HG03457 (cell line): Measurements from ENCODE around the gene TIGD1.
A peak's percentile ranks its signal among the peaks of the same experiment; 100 is the strongest.

ENCODE experiments used
- ATAC-seq: cut with Tn5 transposase; IDR thresholded peaks from one replicate; pipeline ENCODE4 v1.9.1; 2021; ENCODE audit warnings: moderate number of reproducible peaks; ENCODE audit not compliant: unreplicated experiment

Gene TIGD1

GRCh38 chr2:232550354-232551249 is at the start of gene TIGD1, which contains the start of gene EIF4E2:
TIGD1 (minus strand) TSS chr2:232550557; CDS start chr2:232549882, 675 bp downstream.
EIF4E2 (plus strand) TSS chr2:232550689; CDS start chr2:232550725, 36 bp downstream.
- ATAC-seq, result peak; percentile 75

GRCh38 chr2:232598293-232598692 is 47.9 kb upstream of the TIGD1 start:
- ATAC-seq, result no peak

GRCh38 chr2:232597362-232598079 is 47.2 kb upstream of the TIGD1 start:
- ATAC-seq, result no peak

GRCh38 chr2:232593982-232594381 is 43.6 kb upstream of the TIGD1 start:
- ATAC-seq, result no peak

GRCh38 chr2:232592772-232593395 is 42.5 kb upstream of the TIGD1 start:
- ATAC-seq, result no peak

- ATAC-seq, result no peak
Measured at GRCh38 chr2:232588680-232589585, 38.6 kb upstream of the TIGD1 start.

GRCh38 chr2:232588031-232588430 is 37.7 kb upstream of the TIGD1 start:
- ATAC-seq, result no peak

- no peak for ATAC-seq
Measured at GRCh38 chr2:232587512-232587911, 37.2 kb upstream of the TIGD1 start.

GRCh38 chr2:232586943-232587505 is 36.7 kb upstream of the TIGD1 start:
- no peak for ATAC-seq

- no peak for ATAC-seq
Measured at GRCh38 chr2:232584238-232584637, 33.9 kb upstream of the TIGD1 start.

GRCh38 chr2:232581725-232582124 is 31.4 kb upstream of the TIGD1 start:
- ATAC-seq, result no peak

GRCh38 chr2:232580648-232580981 is 30.3 kb upstream of the TIGD1 start:
- ATAC-seq, result no peak

GRCh38 chr2:232578626-232579025 is 28.3 kb upstream of the TIGD1 start:
- ATAC-seq, result no peak

- ATAC-seq, result no peak
Measured at GRCh38 chr2:232577841-232578240, 27.5 kb upstream of the TIGD1 start.

GRCh38 chr2:232576995-232577394 is 26.6 kb upstream of the TIGD1 start:
- no peak for ATAC-seq

GRCh38 chr2:232575404-232575746 is 25.0 kb upstream of the TIGD1 start:
- ATAC-seq, result no peak

GRCh38 chr2:232574674-232575403 is 24.5 kb upstream of the TIGD1 start:
- no peak for ATAC-seq

- no peak for ATAC-seq
Measured at GRCh38 chr2:232573771-232574435, 23.5 kb upstream of the TIGD1 start.

GRCh38 chr2:232573042-232573441 is 22.7 kb upstream of the TIGD1 start:
- ATAC-seq, result no peak
